GM12878 (cell line): Measurements from ENCODE around the gene KLF7. TPM values are rescaled to one million over a fixed set of nuclear protein-coding genes. Genes with fewer than 3 reads are reported as not detected.

Experiments used
- ATAC-seq: fragments of 200-7000 bp; cut with Tn5 transposase; 3 replicates; pipeline ENCODE4 v1.9.1; 2020; ENCODE audit warnings: mild to moderate bottlenecking, moderate library complexity
- BruUV-seq: library from RNA; stranded (reverse); fragments of 400-500 nt; replicated peaks from 2 replicates; lab custom pipeline; 2021; lab: Mats Ljungman, UMichigan
- CTCF ChIA-PET: fragments of 300-600 bp; sonication (Branson Sonifier 250); formaldehyde crosslinking; extraction: SDS; loops from one replicate; lab custom pipeline; 2021; ENCODE audit warnings: inconsistent platforms; lab: Yijun Ruan, JAX
- POLR2A ChIA-PET: fragments of 350-600 bp; formaldehyde crosslinking; extraction: SDS; loops from one replicate; lab custom pipeline; 2021; ENCODE audit warnings: inconsistent platforms; lab: Charles Lee
- RAD21 ChIA-PET: fragments of 300-600 bp; sonication (Branson Sonifier 250); formaldehyde crosslinking; loops from one replicate; lab custom pipeline; 2023; ENCODE audit warnings: antibody characterized with exemption; ENCODE audit not compliant: unreplicated experiment; lab: Charles Lee
- SMC1A ChIA-PET: fragments of 300-600 bp; sonication (Branson Sonifier 250); formaldehyde crosslinking; loops from one replicate; lab custom pipeline; 2023; ENCODE audit not compliant: unreplicated experiment, uncharacterized antibody; lab: Charles Lee
- DNase-seq: peaks from one replicate; pipeline ENCODE4 v3.0.0-alpha.2; 2011; ENCODE audit warnings: low read depth, low spot score
- FAIRE-seq: peaks from 3 replicates; lab custom pipeline; 2011; peaks lifted over from hg19 to GRCh38; lab: Jason Lieb, UNC
- H2AFZ ChIP-seq: 2 replicates; pipeline ENCODE4 v1.6.0; 2011; ENCODE audit warnings: low read depth, low read length, control low read depth; ENCODE audit not compliant: control insufficient read depth
- H3K27ac ChIP-seq: 2 replicates; pipeline ENCODE4 v1.5.1; 2011; ENCODE audit warnings: control low read depth; ENCODE audit not compliant: control insufficient read depth, insufficient read depth
- H3K27me3 ChIP-seq, 2 experiments: replicated peaks in 1 of 2; 2 replicates each; pipeline versions ENCODE4 v1.6.0 to v1.6.1; 2011; ENCODE audit warnings: low read length in 1 of 2; ENCODE audit not compliant: control insufficient read depth in 2 of 2, insufficient read depth in 2 of 2
- H3K36me3 ChIP-seq, 2 experiments: 2 replicates each; pipeline ENCODE4 v1.5.1; 2011; ENCODE audit warnings: low read length in 1 of 2; ENCODE audit not compliant: control insufficient read depth in 2 of 2, insufficient read depth in 2 of 2
- H3K4me1 ChIP-seq: 2 replicates; pipeline ENCODE4 v1.6.1; 2011; ENCODE audit warnings: mild to moderate bottlenecking, low read length, moderate library complexity, mixed read lengths; ENCODE audit not compliant: control insufficient read depth, insufficient read depth
- H3K4me2 ChIP-seq: 2 replicates; pipeline ENCODE4 v1.6.0; 2011; ENCODE audit warnings: control low read depth; ENCODE audit not compliant: control insufficient read depth, insufficient read depth
- H3K4me3 ChIP-seq: fragments of 200-600 bp; sonication (generic); 2 replicates; pipeline ENCODE4 v1.5.1; 2016
- H3K79me2 ChIP-seq: 2 replicates; pipeline ENCODE4 v1.6.0; 2011; ENCODE audit warnings: low read length; ENCODE audit not compliant: control insufficient read depth, insufficient read depth
- H3K9ac ChIP-seq: 2 replicates; pipeline ENCODE4 v1.8.0; 2011; ENCODE audit warnings: low read length, control low read depth, mixed read lengths; ENCODE audit not compliant: control insufficient read depth, insufficient read depth
- H3K9me3 ChIP-seq: replicated peaks from 3 replicates; pipeline ENCODE4 v1.5.1; 2011; ENCODE audit warnings: mild to moderate bottlenecking, low read length; ENCODE audit not compliant: control insufficient read depth, insufficient read depth
- H4K20me1 ChIP-seq: 2 replicates; pipeline ENCODE4 v1.6.0; 2011; ENCODE audit not compliant: control insufficient read depth, insufficient read depth
- POLR2AphosphoS5 ChIP-seq: IDR thresholded peaks from 2 replicates; pipeline ENCODE4 v1.6.1; 2011; ENCODE audit warnings: mild to moderate bottlenecking, low read length, inconsistent platforms
- RELA ChIP-seq: fragments of 450-650 bp; IDR thresholded peaks from 2 replicates; pipeline ENCODE4 v1.8.0; 2014; ENCODE audit warnings: borderline replicate concordance; ENCODE audit not compliant: partially characterized antibody
- ZNF24 ChIP-seq: fragments of 450-650 bp; IDR thresholded peaks from 2 replicates; pipeline ENCODE4 v1.6.1; 2017; ENCODE audit warnings: antibody characterized with exemption, mild to moderate bottlenecking
- ZNF274 ChIP-seq: IDR thresholded peaks from one replicate; pipeline ENCODE4 v1.8.0; 2011; ENCODE audit not compliant: insufficient read length, insufficient read depth
- WGBS: methylation state at CpG from one replicate; pipeline ENCODE4 v1.1.6; 2016; ENCODE audit warnings: low lambda C conversion rate; ENCODE audit not compliant: insufficient replicate concordance, insufficient coverage; ENCODE audit errors: missing lambda C conversion rate; 5-methylcytosine and 5-hydroxymethylcytosine counted together
- in situ Hi-C: fragments of 300-500 bp; cut with MboI; formaldehyde crosslinking; loops from 9 replicates; pipeline ENCODE4 v1.14.3; 2018; ENCODE audit warnings: mixed read lengths
- intact Hi-C: fragments of 100-400 bp; cut with micrococcal nuclease; formaldehyde crosslinking; loops from one replicate; pipeline ENCODE4 v1.14.2; 2022; ENCODE audit not compliant: unreplicated experiment
- polyA plus RNA-seq, 11 experiments: library from polyadenylated mRNA; depleted of rRNA in 4 of 11; unstranded in 6 of 11; stranded (reverse) in 5 of 11; fragments of >200 nt; fragmentation: Nextera tagmentation in 4 of 11; fragmentation: Illumina TruSeq in 1 of 11; extraction: Ambion mirVana in 4 of 11; extraction: Trizol in 1 of 11; gene quantifications; 1 replicate in 1 of 11; 2 replicates in 10 of 11; pipeline versions ENCODE4 v1.2.1 to v1.2.3, GENCODE V29; 2011 to 2016; ENCODE audit warnings: inconsistent platforms in 2 of 11, missing spikeins in 2 of 11, low read depth in 1 of 11
- total RNA-seq, 4 experiments: library from RNA; depleted of rRNA in 3 of 4; stranded (reverse); fragments of >200 nt in 3 of 4; fragmentation: Illumina TruSeq in 1 of 4; extraction: Trizol in 1 of 4; gene quantifications; 2 replicates each; pipeline versions ENCODE4 v1.2.1 to v1.2.3, GENCODE V29; 2013 to 2021
- TF ChIP-seq, protein P1 (sequence below): fragments of 450-650 bp; conservative IDR thresholded peaks from 2 replicates; pipeline ENCODE4 v1.6.1; 2017; ENCODE audit warnings: mild to moderate bottlenecking, moderate library complexity
- TF ChIP-seq, protein P2 (sequence below): IDR thresholded peaks from 2 replicates; pipeline ENCODE4 v1.6.1; 2012; ENCODE audit warnings: mild to moderate bottlenecking, low read depth, low read length

Gene KLF7
- total and polyA plus RNA-seq, 10 of the 15 experiments (the other 5 are each of a cell fraction or from before 2014, with no cell fraction given) = 2.4 to 24.8 (median 8.5) TPM

DNA sequence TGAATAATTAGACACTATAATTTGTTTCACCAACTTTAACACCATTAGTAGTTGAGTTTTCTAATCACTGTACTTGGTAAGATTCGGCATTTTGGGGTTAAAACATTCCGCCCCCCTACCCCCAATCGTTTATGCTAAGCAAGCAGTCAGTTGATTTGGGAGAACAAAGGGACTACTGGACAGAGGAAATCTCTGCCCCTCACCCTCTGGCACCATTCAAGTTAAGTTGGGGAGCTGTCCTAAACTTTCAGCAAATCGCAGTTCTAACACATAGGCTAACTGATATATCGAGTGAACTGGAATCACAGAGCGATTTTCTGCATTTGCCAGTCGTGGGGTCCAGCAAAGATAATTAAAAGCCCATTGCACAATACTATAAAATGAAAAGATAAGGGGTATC, 5.6 kb downstream of the KLF7 start:
- in situ Hi-C loops = no loop called here

More for the DNA sequence above, 5.6 kb downstream of the KLF7 start:
- RAD21 ChIA-PET = no interaction called here
- SMC1A ChIA-PET = interaction anchor here (0.8 to 1.3 kb wide), 2 partner anchors 17 to 66 kb away, joined by 3 to 5 read pairs; no protein-coding TSS in a partner anchor
- DNase-seq (no peak), ATAC-seq (no peak), FAIRE-seq (no peak)
- intact Hi-C loops = loop anchor here (5.0 to 10.0 kb wide), 3 partner anchors 312 to 367 kb away; partner anchors contain the start of gene CREB1
- Histone ChIP-seq H3K4me3 (no peak overlapping the region), H3K9ac (no peak overlapping the region), H2AFZ (no peak overlapping the region), H4K20me1 (no peaks in the 10 kb centered on the region), H3K9me3 (no peaks in the 10 kb centered on the region), H3K36me3 (no peaks in the 10 kb centered on the region), H3K27me3 (no peaks in the 10 kb centered on the region), H3K79me2 (peaks cover 74% of the 10 kb centered on the region), H3K27ac (no peak overlapping the region), H3K4me1 (peaks cover 16% of the 10 kb centered on the region), H3K4me2 (0 out of 2 replicates have a peak overlapping the region, but pooled peaks have one; percentile 4)
- TF ChIP-seq, protein P1, sequence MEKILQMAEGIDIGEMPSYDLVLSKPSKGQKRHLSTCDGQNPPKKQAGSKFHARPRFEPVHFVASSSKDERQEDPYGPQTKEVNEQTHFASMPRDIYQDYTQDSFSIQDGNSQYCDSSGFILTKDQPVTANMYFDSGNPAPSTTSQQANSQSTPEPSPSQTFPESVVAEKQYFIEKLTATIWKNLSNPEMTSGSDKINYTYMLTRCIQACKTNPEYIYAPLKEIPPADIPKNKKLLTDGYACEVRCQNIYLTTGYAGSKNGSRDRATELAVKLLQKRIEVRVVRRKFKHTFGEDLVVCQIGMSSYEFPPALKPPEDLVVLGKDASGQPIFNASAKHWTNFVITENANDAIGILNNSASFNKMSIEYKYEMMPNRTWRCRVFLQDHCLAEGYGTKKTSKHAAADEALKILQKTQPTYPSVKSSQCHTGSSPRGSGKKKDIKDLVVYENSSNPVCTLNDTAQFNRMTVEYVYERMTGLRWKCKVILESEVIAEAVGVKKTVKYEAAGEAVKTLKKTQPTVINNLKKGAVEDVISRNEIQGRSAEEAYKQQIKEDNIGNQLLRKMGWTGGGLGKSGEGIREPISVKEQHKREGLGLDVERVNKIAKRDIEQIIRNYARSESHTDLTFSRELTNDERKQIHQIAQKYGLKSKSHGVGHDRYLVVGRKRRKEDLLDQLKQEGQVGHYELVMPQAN = no peak
- TF ChIP-seq ZNF24 (no peak), ZNF274 (no peak), RELA (no peak), POLR2AphosphoS5 (no peak)
- TF ChIP-seq, protein P2, sequence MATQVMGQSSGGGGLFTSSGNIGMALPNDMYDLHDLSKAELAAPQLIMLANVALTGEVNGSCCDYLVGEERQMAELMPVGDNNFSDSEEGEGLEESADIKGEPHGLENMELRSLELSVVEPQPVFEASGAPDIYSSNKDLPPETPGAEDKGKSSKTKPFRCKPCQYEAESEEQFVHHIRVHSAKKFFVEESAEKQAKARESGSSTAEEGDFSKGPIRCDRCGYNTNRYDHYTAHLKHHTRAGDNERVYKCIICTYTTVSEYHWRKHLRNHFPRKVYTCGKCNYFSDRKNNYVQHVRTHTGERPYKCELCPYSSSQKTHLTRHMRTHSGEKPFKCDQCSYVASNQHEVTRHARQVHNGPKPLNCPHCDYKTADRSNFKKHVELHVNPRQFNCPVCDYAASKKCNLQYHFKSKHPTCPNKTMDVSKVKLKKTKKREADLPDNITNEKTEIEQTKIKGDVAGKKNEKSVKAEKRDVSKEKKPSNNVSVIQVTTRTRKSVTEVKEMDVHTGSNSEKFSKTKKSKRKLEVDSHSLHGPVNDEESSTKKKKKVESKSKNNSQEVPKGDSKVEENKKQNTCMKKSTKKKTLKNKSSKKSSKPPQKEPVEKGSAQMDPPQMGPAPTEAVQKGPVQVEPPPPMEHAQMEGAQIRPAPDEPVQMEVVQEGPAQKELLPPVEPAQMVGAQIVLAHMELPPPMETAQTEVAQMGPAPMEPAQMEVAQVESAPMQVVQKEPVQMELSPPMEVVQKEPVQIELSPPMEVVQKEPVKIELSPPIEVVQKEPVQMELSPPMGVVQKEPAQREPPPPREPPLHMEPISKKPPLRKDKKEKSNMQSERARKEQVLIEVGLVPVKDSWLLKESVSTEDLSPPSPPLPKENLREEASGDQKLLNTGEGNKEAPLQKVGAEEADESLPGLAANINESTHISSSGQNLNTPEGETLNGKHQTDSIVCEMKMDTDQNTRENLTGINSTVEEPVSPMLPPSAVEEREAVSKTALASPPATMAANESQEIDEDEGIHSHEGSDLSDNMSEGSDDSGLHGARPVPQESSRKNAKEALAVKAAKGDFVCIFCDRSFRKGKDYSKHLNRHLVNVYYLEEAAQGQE = peak; percentile 81
- WGBS = 79% methylated on average over 7 of the region's 7 CpGs
- POLR2A ChIA-PET = no interaction called here
- BruUV-seq = no TSS peak
- CTCF ChIA-PET = interaction anchor here (1.5 kb wide), 1 partner anchor 12 kb away, joined by 3 read pairs; no protein-coding TSS in a partner anchor
